ENCODE measurements around the gene ALDOB. TPM values are rescaled to one million over a fixed set of nuclear protein-coding genes. Genes with fewer than 3 reads are reported as not detected.

ALDOB gene
- total RNA-seq, 1 donor from 2014 or later = 0.43 TPM

DNA sequence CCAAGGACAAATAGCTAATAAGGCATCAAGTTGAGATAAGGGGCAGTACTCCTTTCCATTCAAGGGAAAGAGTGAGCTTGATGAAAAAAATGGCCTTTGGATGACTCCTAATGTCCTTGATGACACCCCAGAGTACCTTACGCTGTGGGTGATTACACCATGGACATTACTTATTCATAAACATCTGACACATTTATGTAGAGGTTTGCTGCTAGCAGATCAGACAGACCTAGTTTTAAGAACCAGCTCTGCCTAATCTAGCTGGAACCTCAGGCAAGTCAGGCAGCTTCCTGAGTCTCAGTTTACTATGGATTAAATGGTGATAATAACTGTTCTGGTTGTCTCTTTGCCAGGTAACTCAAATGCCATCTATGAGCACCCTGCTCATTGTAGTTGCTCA lies 2.8 kb downstream of the ALDOB start:
- no peak for ATAC-seq
- intact Hi-C loops (cut with DNase I) = no loop called here

DNA sequence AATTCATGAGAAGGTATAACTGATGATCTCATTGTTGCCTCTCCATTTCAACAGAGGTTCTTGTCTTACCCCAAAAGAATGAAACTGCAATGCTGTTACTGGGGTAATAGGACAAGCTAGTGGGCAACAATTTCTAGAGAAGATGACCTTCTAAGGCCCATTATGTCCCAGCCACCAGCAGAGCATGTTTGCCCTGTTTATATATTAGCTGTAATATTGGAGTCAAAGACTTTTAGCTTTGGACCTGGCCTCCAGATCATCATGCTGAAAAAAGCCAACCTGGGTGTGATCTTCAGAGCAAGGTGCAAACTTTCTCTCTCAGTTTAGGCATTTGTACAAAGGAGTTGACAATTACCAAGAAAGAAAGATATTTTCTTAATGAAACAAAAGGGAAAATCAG lies 3.4 kb downstream of the ALDOB start:
- ATAC-seq (no peak), DNase-seq (ENCODE audit: missing footprints) (no peak)
- intact Hi-C loops (cut with DNase I) = no loop called here

More for the DNA sequence above, 2.8 kb downstream of the ALDOB start:
- DNase-seq (ENCODE audit: missing footprints) = no peak

DNA sequence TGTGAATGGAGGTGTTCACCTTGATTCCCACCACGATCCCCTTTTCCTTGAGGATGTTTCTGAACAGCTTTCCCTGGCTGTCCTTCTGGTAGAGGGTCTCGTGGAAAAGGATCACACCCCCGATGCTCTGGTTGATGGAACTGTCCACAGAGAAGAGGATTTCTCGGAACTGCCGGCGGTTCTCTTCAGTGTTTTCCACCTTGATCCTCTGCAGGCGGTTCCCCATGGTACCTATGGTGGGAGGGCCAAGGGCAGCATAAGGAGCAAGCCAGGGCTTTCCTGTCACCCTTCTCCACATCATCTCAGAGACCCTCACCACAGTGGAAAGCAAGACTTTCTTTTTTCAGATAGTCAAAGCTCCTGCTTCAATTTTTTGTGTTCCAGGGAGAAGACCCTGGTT lies 5.8 kb downstream of the ALDOB start:
- DNase-seq (ENCODE audit: missing footprints) = no peak
- intact Hi-C loops (cut with DNase I) = no loop called here
- no peak for ATAC-seq

DNA sequence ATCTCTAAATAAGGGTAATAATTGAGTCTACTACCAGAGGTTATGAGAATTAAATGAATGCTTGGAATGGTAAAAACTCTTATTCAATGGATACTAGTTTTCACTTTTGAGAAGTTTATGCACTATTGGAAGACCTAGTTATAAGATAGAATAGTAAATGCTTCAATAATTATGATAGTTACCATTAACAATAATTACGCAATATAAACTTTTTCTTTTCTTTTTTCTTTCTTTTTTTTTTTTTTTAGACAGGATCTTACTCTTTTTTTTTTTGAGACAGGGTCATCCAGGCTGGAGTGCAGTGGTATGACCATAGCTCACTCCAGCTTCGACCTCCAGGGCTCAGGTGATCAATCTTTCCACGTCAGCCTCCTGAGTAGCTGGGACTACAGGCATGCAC lies 6.7 kb downstream of the ALDOB start:
- intact Hi-C loops (cut with DNase I) = no loop called here
- ATAC-seq (no peak), DNase-seq (ENCODE audit: missing footprints) (no peak)

DNA sequence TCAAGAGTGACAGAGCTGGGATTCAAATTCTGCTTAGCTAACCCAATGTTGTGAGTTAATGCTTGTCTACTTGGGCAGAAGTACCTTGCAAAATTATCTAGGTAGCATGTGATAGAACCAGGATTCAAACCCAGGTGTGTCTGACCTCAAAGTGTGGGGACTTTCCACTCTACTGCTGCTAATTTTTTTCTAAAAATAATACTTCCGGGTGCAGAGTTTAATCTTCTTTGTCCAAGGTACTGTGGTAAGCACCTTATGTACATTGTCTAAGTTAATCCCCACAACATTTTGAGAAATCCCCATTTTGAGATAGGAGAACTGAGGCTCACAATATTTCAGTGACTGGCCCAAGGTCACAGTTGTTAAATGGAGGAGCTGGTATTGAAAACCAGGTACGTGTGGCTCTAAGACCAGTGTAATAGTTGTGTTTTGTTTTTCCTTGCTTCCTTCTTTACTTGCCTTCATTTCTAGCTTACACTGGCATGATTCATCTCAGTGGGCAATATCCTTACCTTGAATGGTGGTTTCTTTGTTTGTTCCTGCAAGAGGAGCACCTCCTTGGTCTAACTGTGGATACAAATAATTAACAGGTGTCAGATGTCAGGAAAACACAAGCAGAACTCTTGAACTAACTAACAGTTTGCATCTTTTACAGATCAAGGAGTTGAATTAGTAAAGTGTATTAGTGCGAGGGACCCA lies 7.5 kb downstream of the ALDOB start:
- no peak for DNase-seq (ENCODE audit: missing footprints)
- ATAC-seq = no peak
- intact Hi-C loops (cut with DNase I) = no loop called here

DNA sequence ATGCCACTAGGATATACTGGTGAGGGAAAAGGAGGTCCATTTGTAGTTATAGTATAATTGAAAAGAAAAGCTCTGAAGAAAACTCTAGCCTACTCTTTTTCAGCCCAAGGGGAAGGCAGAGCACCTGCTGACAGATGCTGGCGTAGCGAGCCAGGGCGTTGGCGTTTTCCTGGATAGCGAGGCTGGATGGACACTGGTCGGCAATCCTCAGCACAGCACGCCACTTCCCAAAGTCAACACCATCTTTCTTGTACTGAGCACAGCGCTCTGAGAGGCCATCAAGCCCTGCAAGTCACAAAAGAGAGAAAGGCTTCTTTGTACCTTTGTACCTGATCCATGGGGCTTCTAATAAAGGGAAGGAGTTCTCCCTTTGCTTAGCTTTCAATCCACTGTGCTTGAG lies 8.2 kb downstream of the ALDOB start:
- ATAC-seq (no peak), DNase-seq (ENCODE audit: missing footprints) (no peak)
- intact Hi-C loops (cut with DNase I) = no loop called here

DNA sequence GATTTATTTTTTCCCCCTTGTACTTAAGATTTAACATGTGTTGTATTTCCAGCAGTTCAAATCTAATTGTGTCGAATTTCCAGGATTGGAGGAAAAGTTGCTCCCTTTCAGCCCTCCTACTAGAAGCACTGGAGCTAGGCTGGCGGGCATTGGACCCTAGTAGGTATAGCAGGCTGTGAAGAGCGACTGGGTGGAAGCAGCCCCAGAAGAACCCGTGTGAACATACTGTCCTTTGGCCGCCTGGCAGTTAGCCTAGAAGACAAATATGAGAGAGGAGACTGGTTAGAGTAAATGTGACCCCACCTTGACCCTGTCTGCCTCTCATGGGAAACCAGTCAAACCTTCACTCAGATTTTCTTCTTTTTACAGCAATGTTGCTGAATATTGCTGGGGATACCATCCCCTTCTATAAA lies 13.9 kb downstream of the ALDOB start:
- ATAC-seq = no peak
- DNase-seq (ENCODE audit: missing footprints) = no peak
- intact Hi-C loops (cut with DNase I) = no loop called here

DNA sequence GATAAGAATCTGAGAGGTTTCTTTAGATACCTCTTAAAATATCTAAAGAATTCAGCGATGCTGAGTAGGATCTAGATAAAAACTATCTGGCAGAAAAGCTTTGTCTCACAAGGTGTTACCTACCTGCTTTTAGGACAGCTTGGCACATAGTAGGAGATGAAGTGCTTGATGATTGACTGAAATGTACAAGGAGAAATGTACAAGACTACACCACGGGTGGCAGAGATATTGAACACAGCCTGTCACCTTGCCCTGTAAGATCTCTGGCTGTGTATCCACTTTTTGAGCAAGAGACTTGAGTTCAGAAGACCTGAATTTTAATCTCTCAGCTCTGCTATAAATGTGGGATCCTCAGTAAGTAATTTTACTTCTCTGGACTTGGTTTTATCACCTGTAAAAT lies 15.7 kb downstream of the ALDOB start:
- peak; percentile 31 for ATAC-seq
- intact Hi-C loops (cut with DNase I) = no loop called here
- DNase-seq (ENCODE audit: missing footprints) = no peak

DNA sequence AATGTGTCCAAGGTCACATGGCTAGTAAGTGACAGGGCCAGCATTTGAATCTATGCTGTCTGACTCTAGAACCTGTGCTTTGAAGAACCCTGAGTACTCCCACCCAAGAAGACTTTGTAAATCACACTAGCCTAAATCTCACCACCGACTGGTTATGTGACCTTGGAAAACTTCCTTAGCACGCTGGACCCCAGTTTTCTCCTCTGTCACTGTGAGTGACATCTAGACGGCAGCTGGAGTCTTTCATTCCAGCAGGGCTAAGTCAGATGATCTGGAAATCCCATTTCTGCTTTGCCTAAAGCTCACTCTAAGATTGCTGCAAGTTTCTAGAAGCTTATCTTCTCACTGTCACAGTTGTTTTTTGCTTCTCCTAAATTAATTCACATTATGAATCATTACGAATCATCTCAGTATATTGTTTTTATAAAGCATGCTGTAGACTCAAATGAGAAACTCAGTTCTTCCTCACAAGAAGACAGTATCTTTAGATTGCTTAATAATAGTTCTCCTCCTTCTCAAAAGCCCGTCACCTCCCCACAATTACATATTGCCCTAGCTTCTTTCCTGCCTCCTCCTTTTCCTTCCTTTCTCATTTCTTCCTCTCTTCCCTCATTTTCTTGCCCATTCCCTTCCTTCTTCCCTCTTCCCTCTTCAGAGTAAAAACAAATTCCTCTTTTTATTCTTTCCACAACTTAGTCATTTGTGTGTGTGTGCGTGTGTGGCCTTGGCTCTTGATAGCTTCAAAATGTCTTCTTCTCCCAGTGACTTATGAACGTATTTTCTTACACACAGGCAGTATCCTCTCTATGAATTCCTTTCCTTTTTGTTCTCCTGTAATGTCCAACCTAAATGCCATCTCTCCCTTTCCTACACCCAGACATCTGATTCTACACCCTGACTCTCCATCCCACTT lies 16.8 kb downstream of the ALDOB start:
- no peak for ATAC-seq
- intact Hi-C loops (cut with DNase I) = no loop called here

DNA sequence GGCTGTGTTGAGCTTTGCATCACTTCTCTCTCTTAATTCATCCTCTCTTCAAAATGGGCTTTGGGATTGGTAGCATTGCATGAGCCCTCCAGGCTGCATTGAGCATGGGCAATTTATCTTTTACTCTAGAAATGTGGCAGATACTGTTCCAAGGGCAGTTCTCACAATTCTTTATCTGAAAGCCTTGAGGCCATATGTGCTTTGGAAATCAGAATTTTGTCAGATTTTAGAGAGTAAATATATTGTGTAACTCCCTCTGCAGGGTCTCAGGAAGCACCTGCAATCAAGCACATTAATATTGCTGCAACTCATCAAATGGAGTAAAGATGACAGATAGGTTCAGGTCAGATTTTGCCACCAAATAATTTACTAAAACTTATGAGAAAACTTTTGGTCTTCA lies 17.6 kb downstream of the ALDOB start:
- DNase-seq (ENCODE audit: missing footprints) (no peak), ATAC-seq (no peak)
- intact Hi-C loops (cut with DNase I) = no loop called here

More for the DNA sequence above, 16.8 kb downstream of the ALDOB start:
- DNase-seq (ENCODE audit: missing footprints) = no peak

DNA sequence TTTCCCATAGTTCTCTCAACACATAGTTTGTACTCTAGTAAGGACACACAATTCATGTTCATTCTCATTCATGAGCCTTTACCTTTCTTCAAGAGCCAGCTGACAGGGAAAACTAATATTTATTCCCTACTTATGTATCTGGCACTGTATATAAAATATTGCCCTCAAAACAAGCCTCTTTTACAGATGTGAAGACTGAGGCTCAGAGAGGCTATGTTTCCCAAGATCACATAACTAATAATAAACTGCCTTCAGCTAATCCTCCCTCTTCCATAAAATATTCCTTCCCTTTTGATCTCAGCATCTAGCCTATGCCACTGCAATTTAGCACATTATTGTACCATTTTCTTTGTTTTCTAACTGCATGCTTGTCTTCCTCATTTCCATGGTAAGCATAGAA lies 18.2 kb downstream of the ALDOB start:
- ATAC-seq (no peak), DNase-seq (ENCODE audit: missing footprints) (no peak)
- intact Hi-C loops (cut with DNase I) = no loop called here

DNA sequence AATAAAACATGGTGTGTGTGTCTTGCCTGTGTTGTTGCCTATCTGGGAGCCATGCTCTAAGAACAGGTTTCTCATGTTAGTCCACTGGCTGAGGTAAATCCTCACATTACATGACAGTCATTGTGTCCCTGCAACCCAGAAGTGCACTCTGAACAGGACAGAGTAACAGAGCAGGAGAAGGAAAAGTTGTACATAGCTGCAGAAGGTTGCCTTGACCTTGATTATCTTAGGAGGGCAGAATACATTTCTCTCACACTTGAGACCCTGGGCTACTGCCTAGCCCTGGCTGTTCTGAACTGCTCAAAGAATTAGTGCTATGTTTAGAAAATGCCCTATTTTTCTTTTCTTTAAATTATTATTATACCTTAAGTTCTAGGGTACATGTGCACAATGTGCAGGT lies 20.0 kb downstream of the ALDOB start:
- ATAC-seq (no peak), DNase-seq (ENCODE audit: missing footprints) (no peak)
- intact Hi-C loops (cut with DNase I) = no loop called here

DNA sequence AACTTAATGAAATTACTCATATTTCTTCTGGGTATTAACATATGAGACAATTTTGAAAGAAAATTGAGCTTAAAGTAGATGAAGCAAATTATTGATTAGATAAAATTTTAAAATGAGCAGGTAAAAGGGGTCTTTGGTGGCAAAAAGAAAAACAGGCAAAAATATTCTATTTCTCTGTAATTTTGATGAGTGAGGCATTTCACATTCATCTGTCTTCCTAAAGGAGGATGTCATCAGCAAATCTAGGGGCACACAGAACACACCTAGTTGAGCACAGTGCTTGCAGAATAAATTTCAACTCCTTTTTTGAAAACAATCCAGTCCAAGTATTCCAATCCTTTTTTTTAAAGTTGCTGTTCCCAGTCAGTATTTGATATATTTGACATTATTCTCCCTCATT lies 20.7 kb downstream of the ALDOB start:
- DNase-seq (ENCODE audit: missing footprints) = no peak
- intact Hi-C loops (cut with DNase I) = no loop called here
- no peak for ATAC-seq

DNA sequence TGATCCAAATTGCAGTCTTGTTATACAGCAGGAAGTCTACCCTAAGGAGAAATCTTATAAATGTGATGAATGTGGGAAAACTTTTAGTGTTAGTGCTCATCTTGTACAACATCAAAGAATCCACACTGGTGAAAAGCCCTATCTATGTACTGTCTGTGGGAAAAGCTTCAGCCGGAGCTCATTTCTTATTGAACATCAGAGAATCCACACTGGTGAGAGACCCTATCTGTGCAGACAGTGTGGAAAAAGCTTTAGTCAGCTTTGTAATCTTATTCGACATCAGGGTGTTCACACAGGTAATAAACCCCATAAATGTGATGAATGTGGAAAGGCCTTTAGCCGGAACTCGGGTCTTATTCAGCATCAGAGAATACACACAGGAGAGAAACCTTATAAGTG lies 26.5 kb downstream of the ALDOB start:
- DNase-seq (ENCODE audit: missing footprints) (no peak), ATAC-seq (no peak)
- intact Hi-C loops (cut with DNase I) = no loop called here

DNA sequence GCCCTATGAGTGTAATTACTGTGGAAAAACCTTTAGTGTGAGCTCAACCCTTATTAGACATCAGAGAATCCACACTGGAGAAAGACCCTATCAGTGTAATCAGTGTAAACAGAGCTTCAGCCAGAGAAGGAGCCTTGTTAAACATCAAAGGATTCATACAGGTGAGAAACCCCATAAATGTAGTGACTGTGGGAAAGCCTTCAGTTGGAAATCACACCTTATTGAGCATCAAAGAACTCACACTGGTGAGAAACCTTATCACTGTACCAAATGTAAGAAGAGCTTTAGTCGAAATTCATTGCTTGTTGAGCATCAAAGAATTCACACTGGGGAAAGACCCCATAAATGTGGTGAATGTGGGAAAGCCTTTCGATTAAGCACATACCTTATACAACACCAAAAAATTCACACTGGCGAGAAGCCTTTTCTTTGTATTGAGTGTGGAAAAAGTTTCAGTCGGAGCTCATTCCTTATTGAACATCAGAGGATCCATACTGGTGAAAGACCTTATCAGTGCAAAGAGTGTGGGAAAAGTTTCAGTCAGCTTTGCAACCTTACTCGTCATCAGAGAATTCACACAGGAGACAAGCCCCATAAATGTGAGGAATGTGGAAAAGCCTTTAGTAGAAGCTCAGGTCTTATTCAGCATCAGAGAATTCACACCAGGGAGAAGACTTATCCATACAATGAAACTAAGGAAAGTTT lies 27.0 kb downstream of the ALDOB start:
- ATAC-seq (no peak), DNase-seq (ENCODE audit: missing footprints) (no peak)
- intact Hi-C loops (cut with DNase I) = no loop called here

DNA sequence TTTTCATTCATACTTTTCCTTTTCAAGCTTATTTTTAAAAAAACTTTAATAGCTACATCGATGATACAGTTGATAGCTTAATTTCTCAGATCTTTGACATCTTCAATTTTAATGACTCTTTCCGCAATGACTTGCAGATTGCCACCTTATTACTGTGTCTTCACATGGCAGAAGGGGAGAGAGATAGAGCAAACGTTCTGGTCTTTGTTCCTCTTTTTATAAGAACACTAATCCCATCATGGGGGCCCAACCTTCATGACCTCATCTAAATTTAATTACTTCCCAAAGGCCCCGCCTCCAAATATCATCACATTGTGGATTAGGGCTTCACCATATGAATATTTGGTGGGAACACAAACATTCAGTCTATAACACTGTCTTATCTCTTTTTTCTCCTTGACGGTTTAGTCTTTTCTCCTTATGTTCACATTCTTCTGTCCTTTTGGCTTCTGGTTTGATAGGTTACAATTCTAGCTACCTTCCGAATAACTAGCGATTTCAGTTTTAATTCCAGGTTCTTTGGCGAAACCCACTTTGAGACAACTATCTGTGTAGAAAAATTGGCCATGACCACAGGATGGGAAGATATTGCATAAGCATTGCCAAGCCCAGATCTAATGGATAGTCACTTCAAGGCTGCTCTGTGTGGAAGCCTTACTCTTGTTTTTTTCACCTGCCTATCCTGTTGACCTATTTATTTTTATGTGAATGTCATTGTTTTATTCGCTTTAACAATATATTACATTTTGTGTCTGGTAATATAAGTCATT lies 31.9 kb downstream of the ALDOB start:
- ATAC-seq (no peak), DNase-seq (ENCODE audit: missing footprints) (no peak)
- intact Hi-C loops (cut with DNase I) = no loop called here

DNA sequence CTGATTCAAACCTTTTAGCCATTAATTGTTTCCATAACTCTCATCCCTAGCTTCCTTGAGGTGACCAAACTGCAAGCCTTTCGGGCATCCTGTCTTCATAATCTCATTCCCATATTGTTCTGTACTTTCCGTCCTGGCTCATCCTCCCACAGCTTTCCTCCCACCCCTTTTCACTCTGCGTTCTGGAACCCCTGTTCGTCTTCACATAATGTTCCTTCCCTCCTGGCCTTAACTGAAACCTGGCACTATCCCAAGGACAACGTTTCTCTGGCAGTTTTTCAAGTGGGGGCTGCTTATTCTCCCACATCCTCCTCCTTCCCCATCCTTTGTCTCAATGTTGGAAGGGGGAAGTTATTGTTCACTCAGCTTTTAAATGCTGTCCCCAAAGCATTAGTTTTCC lies 35.5 kb downstream of the ALDOB start:
- DNase-seq (ENCODE audit: missing footprints) (no peak), ATAC-seq (no peak)
- intact Hi-C loops (cut with DNase I) = no loop called here

DNA sequence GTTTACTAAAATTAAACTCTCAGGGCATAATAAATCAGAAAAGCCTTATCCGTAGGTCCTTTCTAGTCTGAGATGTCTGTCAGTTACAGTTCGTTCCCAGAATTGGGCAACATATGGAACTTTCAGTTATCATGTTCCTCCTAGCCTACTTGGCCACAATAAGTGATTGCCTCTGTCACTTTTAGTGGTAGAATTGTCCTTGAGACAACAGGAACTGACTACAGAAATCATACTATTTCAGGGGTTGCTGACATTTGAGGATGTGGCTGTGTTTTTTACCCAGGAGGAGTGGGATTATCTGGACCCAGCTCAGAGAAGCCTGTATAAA lies 36.0 kb downstream of the ALDOB start:
- ATAC-seq = no peak
- intact Hi-C loops (cut with DNase I) = loop anchor here (1.0 to 2.0 kb wide), 2 partner anchors 43 to 134 kb away; partner anchors contain the start of gene RNF20
- no peak for DNase-seq (ENCODE audit: missing footprints)
